ENCODE data around the gene SSBP4. TPM values are rescaled to one million over a fixed set of nuclear protein-coding genes. Genes with fewer than 3 reads are reported as not detected.
"Not testable (repeated sequence)": the region's sequence is repeated elsewhere in the genome, so short reads cannot be mapped to it uniquely, and the experiment has no call there.

Gene SSBP4
- total RNA-seq, 1 donor from 2014 or later = 28.5 TPM

- ChIA-PET CTCF (interaction anchor here (0.8 kb wide), 1 partner anchor 10 kb away, joined by 3 read pairs; no protein-coding TSS in a partner anchor), POLR2A (no interaction called here)
- Mint-ChIP-seq H3K27me3 (no peaks in the 10 kb centered on the region), H3K27ac (no peak overlapping the region), H3K36me3 (ENCODE audit: low read depth) (no peaks in the 10 kb centered on the region), H3K9me3 (no peaks in the 10 kb centered on the region), H3K4me3 (no peak overlapping the region), H3K4me1 (peaks cover 71% of the 10 kb centered on the region)
- no peak for ATAC-seq (ENCODE audit: low read depth)
- intact Hi-C loops (cut with micrococcal nuclease) = no loop called here
- TF ChIP-seq, protein P1, sequence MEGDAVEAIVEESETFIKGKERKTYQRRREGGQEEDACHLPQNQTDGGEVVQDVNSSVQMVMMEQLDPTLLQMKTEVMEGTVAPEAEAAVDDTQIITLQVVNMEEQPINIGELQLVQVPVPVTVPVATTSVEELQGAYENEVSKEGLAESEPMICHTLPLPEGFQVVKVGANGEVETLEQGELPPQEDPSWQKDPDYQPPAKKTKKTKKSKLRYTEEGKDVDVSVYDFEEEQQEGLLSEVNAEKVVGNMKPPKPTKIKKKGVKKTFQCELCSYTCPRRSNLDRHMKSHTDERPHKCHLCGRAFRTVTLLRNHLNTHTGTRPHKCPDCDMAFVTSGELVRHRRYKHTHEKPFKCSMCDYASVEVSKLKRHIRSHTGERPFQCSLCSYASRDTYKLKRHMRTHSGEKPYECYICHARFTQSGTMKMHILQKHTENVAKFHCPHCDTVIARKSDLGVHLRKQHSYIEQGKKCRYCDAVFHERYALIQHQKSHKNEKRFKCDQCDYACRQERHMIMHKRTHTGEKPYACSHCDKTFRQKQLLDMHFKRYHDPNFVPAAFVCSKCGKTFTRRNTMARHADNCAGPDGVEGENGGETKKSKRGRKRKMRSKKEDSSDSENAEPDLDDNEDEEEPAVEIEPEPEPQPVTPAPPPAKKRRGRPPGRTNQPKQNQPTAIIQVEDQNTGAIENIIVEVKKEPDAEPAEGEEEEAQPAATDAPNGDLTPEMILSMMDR (IDR thresholded peaks at IDR 0.05) = no peak
- no peak for DNase-seq
Observed at GRCh38 chr19:18399008-18399407, 20.2 kb upstream of the SSBP4 start.

- POLR2A ChIA-PET = interaction anchor here (0.6 to 2.8 kb wide), 7 partner anchors 8 to 122 kb away, joined by 3 to 12 read pairs (median 5); partner anchors contain the start of gene JUND
- peak overlapping the region; percentile 70 for H3K4me3 Mint-ChIP-seq
- no peaks in the 10 kb centered on the region for H3K9me3 Mint-ChIP-seq
- peak; percentile 50 for DNase-seq
- CTCF ChIA-PET = interaction anchor here (1.0 to 2.2 kb wide), 6 partner anchors 10 to 122 kb away, joined by 3 to 12 read pairs (median 4); no protein-coding TSS in a partner anchor
- H3K4me1 Mint-ChIP-seq = peaks cover 52% of the 10 kb centered on the region
- no peaks in the 10 kb centered on the region for H3K27me3 Mint-ChIP-seq
- TF ChIP-seq, protein P1 (IDR thresholded peaks at IDR 0.05) = no peak
- ATAC-seq (ENCODE audit: low read depth) = peak; percentile 74
- no peaks in the 10 kb centered on the region for H3K36me3 Mint-ChIP-seq (ENCODE audit: low read depth)
- intact Hi-C loops (cut with micrococcal nuclease) = loop anchor here (1.0 kb wide), 3 partner anchors 9 to 13 kb away; no protein-coding TSS in a partner anchor
- peak overlapping the region; percentile 88 for H3K27ac Mint-ChIP-seq
Observed at GRCh38 chr19:18401580-18402112, 17.6 kb upstream of the SSBP4 start.

- not testable (repeated sequence) for H3K27me3 Mint-ChIP-seq; H3K9me3 Mint-ChIP-seq; H3K36me3 Mint-ChIP-seq (ENCODE audit: low read depth); DNase-seq; ATAC-seq (ENCODE audit: low read depth)
- H3K27ac Mint-ChIP-seq = peak overlapping the region; percentile 88
- ChIA-PET CTCF (interaction anchor here (1.1 to 2.2 kb wide), 3 partner anchors 14 to 74 kb away, joined by 3 to 12 read pairs (median 5); no protein-coding TSS in a partner anchor), POLR2A (interaction anchor here (0.6 to 1.7 kb wide), 5 partner anchors 9 to 123 kb away, joined by 3 to 8 read pairs (median 5); no protein-coding TSS in a partner anchor)
- peaks cover 44% of the 10 kb centered on the region for H3K4me1 Mint-ChIP-seq
- intact Hi-C loops (cut with micrococcal nuclease) = loop anchor here (1.0 kb wide), 2 partner anchors 10 to 14 kb away; no protein-coding TSS in a partner anchor
- peak overlapping the region; percentile 51 for H3K4me3 Mint-ChIP-seq
Observed at GRCh38 chr19:18402455-18403248, 16.5 kb upstream of the SSBP4 start.

DNA sequence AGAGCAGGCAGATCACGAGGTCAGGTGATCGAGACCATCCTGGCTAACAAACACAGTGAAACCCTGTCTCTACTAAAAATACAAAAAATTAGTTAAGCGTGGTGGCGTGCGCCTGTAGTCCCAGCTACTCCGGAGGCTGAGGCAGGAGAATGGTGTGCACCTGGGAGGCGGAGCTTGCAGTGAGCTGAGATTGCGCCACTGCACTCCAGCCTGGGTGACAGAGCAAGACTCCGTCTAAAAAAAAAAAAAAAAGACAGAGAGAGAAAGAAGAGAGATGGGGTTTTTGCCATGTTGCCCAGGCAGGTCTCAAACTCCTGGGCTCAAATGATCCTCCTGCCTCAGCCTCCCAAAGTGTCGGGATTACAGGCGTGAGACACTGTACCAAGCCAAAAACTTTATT, 13.4 kb upstream of the SSBP4 start:
- peaks cover 46% of the 10 kb centered on the region for H3K4me1 Mint-ChIP-seq
- ATAC-seq (ENCODE audit: low read depth); H3K27me3 Mint-ChIP-seq; H3K9me3 Mint-ChIP-seq; H3K36me3 Mint-ChIP-seq (ENCODE audit: low read depth); DNase-seq; H3K27ac Mint-ChIP-seq; H3K4me3 Mint-ChIP-seq: not testable (repeated sequence)
- ChIA-PET POLR2A (interaction anchor here (0.6 kb wide), 1 partner anchor 547 kb away, joined by 4 read pairs; no protein-coding TSS in a partner anchor), CTCF (interaction anchor here (1.4 kb wide), 1 partner anchor 17 kb away, joined by 3 read pairs; no protein-coding TSS in a partner anchor)
- intact Hi-C loops (cut with micrococcal nuclease) = loop anchor here (5.0 kb wide), 1 partner anchor 33 kb away; no protein-coding TSS in a partner anchor

- Mint-ChIP-seq H3K27ac (no peak overlapping the region), H3K4me1 (peaks cover 37% of the 10 kb centered on the region)
Observed at GRCh38 chr19:18406749-18407148, 12.4 kb upstream of the SSBP4 start.

More at GRCh38 chr19:18406749-18407148, 12.4 kb upstream of the SSBP4 start:
- intact Hi-C loops (cut with micrococcal nuclease) = loop anchor here (5.0 kb wide), 1 partner anchor 34 kb away; no protein-coding TSS in a partner anchor
- POLR2A ChIA-PET = no interaction called here
- no peaks in the 10 kb centered on the region for H3K36me3 Mint-ChIP-seq (ENCODE audit: low read depth)
- TF ChIP-seq, protein P1 (IDR thresholded peaks at IDR 0.05) = no peak
- DNase-seq (no peak), ATAC-seq (ENCODE audit: low read depth) (no peak)
- no peaks in the 10 kb centered on the region for H3K9me3 Mint-ChIP-seq
- CTCF ChIA-PET = interaction anchor here (1.4 kb wide), 1 partner anchor 18 kb away, joined by 3 read pairs; no protein-coding TSS in a partner anchor
- H3K4me3 Mint-ChIP-seq = no peak overlapping the region
- peaks cover 9% of the 10 kb centered on the region for H3K27me3 Mint-ChIP-seq

All from activated B cell treated with CpG ODN at 0.5 μM for 24 hours (primary cell).